GM23248 (cell line): ENCODE results near the gene SLC12A6. TPM values are rescaled to one million over a fixed set of nuclear protein-coding genes. Genes with fewer than 3 reads are reported as not detected.
"Not testable (repeated sequence)": the region's sequence is repeated elsewhere in the genome, so short reads cannot be mapped to it uniquely, and the experiment has no call there.

Experiments used
- DNase-seq: peaks from one replicate; pipeline ENCODE4 v3.0.0-alpha.2; 2015
- H2AFZ ChIP-seq: fragments of 200-600 bp; sonication (generic); 2 replicates; pipeline ENCODE4 v1.6.1; 2016; ENCODE audit warnings: antibody characterized with exemption
- H3F3A ChIP-seq: fragments of 200-600 bp; sonication (generic); 2 replicates; pipeline ENCODE4 v1.6.1; 2016; ENCODE audit warnings: mild to moderate bottlenecking, antibody characterized with exemption, mixed run types; ENCODE audit not compliant: insufficient read depth
- H3K27ac ChIP-seq: fragments of 200-600 bp; sonication (generic); 2 replicates; pipeline ENCODE4 v1.5.1; 2016; ENCODE audit warnings: mild to moderate bottlenecking
- H3K27me3 ChIP-seq: fragments of 200-600 bp; sonication (generic); replicated peaks from 2 replicates; pipeline ENCODE4 v1.6.1; 2016; ENCODE audit warnings: mild to moderate bottlenecking; ENCODE audit not compliant: insufficient read depth
- H3K36me3 ChIP-seq: fragments of 200-600 bp; sonication (generic); 2 replicates; pipeline ENCODE4 v1.6.1; 2016; ENCODE audit warnings: low read depth, mild to moderate bottlenecking
- H3K4me1 ChIP-seq: fragments of 200-600 bp; sonication (generic); 2 replicates; pipeline ENCODE4 v1.6.1; 2016; ENCODE audit warnings: mild to moderate bottlenecking; ENCODE audit not compliant: insufficient read depth
- H3K4me2 ChIP-seq: fragments of 200-600 bp; sonication (generic); one replicate; pipeline ENCODE4 v1.6.1; 2016; ENCODE audit warnings: mild to moderate bottlenecking; ENCODE audit not compliant: unreplicated experiment
- H3K4me3 ChIP-seq: fragments of 200-600 bp; sonication (generic); 2 replicates; pipeline ENCODE4 v1.5.1; 2016; ENCODE audit warnings: mild to moderate bottlenecking
- H3K79me2 ChIP-seq: fragments of 200-600 bp; sonication (generic); 2 replicates; pipeline ENCODE4 v1.6.1; 2016; ENCODE audit warnings: mild to moderate bottlenecking; ENCODE audit not compliant: insufficient read depth
- H3K9ac ChIP-seq: fragments of 200-600 bp; sonication (generic); 2 replicates; pipeline ENCODE4 v1.6.1; 2016; ENCODE audit warnings: mild to moderate bottlenecking
- H3K9me2 ChIP-seq: fragments of 200-600 bp; sonication (generic); 2 replicates; pipeline ENCODE4 v1.6.1; 2016; ENCODE audit warnings: mixed run types, mild to moderate bottlenecking, moderate library complexity; ENCODE audit not compliant: insufficient read depth
- H3K9me3 ChIP-seq: fragments of 200-600 bp; sonication (generic); one replicate; pipeline ENCODE4 v1.6.1; 2017; ENCODE audit warnings: low read depth
- H4K20me1 ChIP-seq: fragments of 200-600 bp; sonication (generic); 2 replicates; pipeline ENCODE4 v1.6.0; 2016; ENCODE audit not compliant: insufficient read depth
- EZH2 ChIP-seq: fragments of 200-600 bp; sonication (generic); IDR thresholded peaks from 2 replicates; pipeline ENCODE4 v1.6.1; 2018; ENCODE audit warnings: antibody characterized with exemption, mild to moderate bottlenecking; ENCODE audit not compliant: insufficient read depth, poor library complexity, severe bottlenecking
- EZH2phosphoT487 ChIP-seq: fragments of 200-600 bp; sonication (generic); IDR thresholded peaks from 2 replicates; pipeline ENCODE4 v1.6.1; 2018; ENCODE audit warnings: antibody characterized with exemption, moderate library complexity, mild to moderate bottlenecking, low read depth; ENCODE audit not compliant: insufficient read depth
- WGBS, 2 experiments: methylation state at CpG; one replicate each; pipeline ENCODE4 v1.1.6; 2015 to 2017; ENCODE audit warnings: low lambda C conversion rate in 2 of 2, low coverage in 1 of 2; ENCODE audit errors: missing lambda C conversion rate in 2 of 2; 5-methylcytosine and 5-hydroxymethylcytosine counted together
- in situ Hi-C: fragments of 300-500 bp; cut with MboI; formaldehyde crosslinking; loops from 2 replicates; pipeline ENCODE4 v1.15.0; 2020
- polyA plus RNA-seq: library from polyadenylated mRNA; unstranded; fragments of >200 nt; fragmentation: Nextera tagmentation; extraction: Ambion mirVana; gene quantifications from 2 replicates; pipeline ENCODE4 v1.2.1, GENCODE V29; 2016
- total RNA-seq: library from RNA; depleted of rRNA; stranded (reverse); fragments of >200 nt; shearing (Covaris generic); gene quantifications from 2 replicates; pipeline ENCODE4 v1.2.3, GENCODE V29; 2014

SLC12A6 gene
- total and polyA plus RNA-seq, 2 experiments from 2014 or later: 4.3 to 19.2 TPM

DNA sequence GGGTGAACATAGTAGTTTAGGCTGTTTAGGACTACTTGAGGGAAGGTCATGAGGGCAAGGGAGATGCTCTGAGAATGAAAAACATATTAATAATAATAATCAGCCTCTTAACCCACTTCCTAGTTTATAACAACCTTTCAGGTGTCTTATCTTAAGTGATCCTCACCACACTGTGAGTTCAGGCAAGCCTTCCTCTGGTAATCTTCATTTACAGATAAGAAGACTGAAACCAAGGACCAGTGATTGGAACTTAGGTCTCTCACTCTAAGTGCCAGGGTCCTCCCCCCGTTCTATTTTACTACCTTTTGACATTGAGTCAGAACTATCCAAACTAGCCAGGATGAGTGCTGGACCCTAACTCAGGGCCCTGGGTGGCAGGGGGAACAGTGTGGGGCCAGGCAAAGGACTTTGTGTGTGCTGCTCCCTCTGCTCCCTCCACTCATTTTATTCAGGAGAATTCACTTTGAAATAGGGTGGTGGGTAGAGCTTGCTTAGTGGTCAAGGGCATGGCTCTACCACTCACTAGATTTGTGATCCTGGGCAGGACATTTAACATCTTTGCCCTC is 11.2 kb upstream of the SLC12A6 start:
- no peaks in the 10 kb centered on the region for H3K36me3 ChIP-seq
- no peaks in the 10 kb centered on the region for H3K9me2 ChIP-seq
- no peak overlapping the region for H3K9ac ChIP-seq
- no peaks in the 10 kb centered on the region for H3F3A ChIP-seq
- H4K20me1 ChIP-seq: no peaks in the 10 kb centered on the region
- H3K9me3 ChIP-seq: no peaks in the 10 kb centered on the region
- no peaks in the 10 kb centered on the region for H3K79me2 ChIP-seq
- H3K27me3 ChIP-seq: no peaks in the 10 kb centered on the region
- in situ Hi-C loops: no loop called here
- no peak overlapping the region for H3K4me3 ChIP-seq
- TF ChIP-seq EZH2phosphoT487 (no peak), EZH2 (no peak)
- no peaks in the 10 kb centered on the region for H3K4me1 ChIP-seq
- H3K27ac ChIP-seq: no peak overlapping the region
- no peak for DNase-seq
- WGBS, 2 experiments: 36 to 50% methylated on average over 1 of the region's 1 CpG
- no peak overlapping the region for H2AFZ ChIP-seq
- H3K4me2 ChIP-seq: no peak overlapping the region

DNA sequence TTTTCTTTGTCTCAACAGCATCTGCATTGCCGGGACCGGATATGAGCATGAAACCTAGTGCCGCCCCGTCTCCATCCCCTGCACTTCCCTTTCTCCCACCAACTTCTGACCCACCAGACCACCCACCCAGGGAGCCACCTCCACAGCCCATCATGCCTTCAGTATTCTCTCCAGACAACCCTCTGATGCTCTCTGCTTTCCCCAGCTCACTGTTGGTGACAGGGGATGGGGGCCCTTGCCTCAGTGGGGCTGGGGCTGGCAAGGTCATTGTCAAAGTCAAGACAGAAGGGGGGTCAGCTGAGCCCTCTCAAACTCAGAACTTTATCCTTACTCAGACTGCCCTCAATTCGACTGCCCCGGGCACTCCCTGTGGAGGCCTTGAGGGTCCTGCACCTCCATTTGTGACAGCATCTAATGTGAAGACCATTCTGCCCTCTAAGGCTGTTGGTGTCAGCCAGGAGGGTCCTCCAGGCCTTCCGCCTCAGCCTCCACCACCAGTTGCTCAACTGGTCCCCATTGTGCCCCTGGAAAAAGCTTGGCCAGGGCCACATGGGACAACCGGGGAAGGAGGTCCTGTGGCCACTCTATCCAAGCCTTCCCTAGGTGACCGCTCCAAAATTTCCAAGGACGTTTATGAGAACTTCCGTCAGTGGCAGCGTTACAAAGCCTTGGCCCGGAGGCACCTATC is 10.5 kb upstream of the SLC12A6 start:
- in situ Hi-C loops: no loop called here
- Histone ChIP-seq H3F3A (peaks cover 4% of the 10 kb centered on the region; the same call in 1 of the 2 replicates), H3K4me2 (no peak overlapping the region), H3K9me3 (no peaks in the 10 kb centered on the region), H3K4me3 (no peak overlapping the region), H3K9me2 (no peaks in the 10 kb centered on the region), H3K4me1 (no peaks in the 10 kb centered on the region), H3K27me3 (no peaks in the 10 kb centered on the region), H3K27ac (no peak overlapping the region), H4K20me1 (no peaks in the 10 kb centered on the region), H3K79me2 (no peaks in the 10 kb centered on the region), H3K36me3 (no peaks in the 10 kb centered on the region), H2AFZ (no peak overlapping the region), H3K9ac (no peak overlapping the region)
- WGBS, 2 experiments: 71 to 75% methylated on average over 13 of the region's 13 CpGs
- TF ChIP-seq EZH2 (no peak), EZH2phosphoT487 (no peak)
- no peak for DNase-seq

DNA sequence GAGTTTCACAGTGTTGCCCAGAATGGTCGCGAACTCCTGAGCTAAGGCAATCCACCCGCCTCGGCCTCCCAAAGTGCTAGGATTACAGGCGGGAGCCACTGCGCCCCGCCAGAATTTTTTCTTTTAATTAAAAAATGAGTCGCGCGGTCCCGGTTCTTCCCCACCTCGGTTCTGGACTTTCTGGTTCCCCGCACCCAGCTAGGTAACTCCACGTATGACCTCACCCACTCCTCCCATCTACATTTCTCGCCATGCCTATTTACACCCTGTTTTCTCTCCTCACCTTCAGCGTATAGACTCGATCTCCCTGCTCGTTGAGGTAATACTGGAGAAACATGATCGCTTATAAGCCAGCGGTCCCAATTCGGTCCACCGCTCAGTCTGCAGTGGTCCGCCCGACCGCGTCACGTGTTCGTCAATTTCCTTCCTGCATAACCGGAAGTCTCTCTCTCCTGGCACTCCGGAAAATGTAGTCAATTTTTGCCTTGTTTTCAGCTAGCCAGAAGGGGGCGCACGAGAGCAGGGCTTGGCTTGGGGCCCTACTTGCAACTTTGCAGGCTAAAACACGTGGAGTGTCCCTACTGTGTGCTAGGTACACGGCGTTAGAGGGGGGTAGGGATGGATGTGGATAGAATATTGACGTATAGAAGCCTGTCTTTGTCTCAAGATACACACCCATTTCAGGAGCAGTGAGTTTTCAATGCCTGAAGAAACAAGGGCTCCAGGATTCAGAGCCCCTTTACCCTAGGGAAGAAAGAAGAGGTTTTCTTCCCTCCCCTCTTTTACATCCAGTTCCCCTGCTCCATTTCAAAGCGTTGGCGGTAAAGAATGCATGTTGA is 5.4 kb upstream of the SLC12A6 start, which contains the start of the genes NOP10 and NUTM1:
TSS of gene NOP10 (minus strand) at position 400 of the 839 bp plus-strand sequence. CDS start at position 337, 63 bp downstream.
TSS of gene NUTM1 (plus strand) at position 579 of the 839 bp plus-strand sequence. CDS start 382 bp downstream, outside the sequence.
- peak; percentile 95 for DNase-seq
- H3K79me2 ChIP-seq: peaks cover 40% of the 10 kb centered on the region
- in situ Hi-C loops: no loop called here
- H3K27me3 ChIP-seq: no peaks in the 10 kb centered on the region
- peak within 1 kb of the TSS; percentile 85 for H3K27ac ChIP-seq
- H3K4me2 ChIP-seq: peak within 1 kb of the TSS; percentile 65
- peaks cover 24% of the 10 kb centered on the region for H3K36me3 ChIP-seq
- H3F3A ChIP-seq: peaks cover 27% of the 10 kb centered on the region
- H4K20me1 ChIP-seq: no peaks in the 10 kb centered on the region
- H2AFZ ChIP-seq: peak within 1 kb of the TSS; percentile 90
- WGBS, 2 experiments: 1% methylated on average over 38 of the region's 38 CpGs
- TF ChIP-seq EZH2 (no peak), EZH2phosphoT487 (no peak)
- H3K4me3 ChIP-seq: peak within 1 kb of the TSS; percentile 93
- H3K9ac ChIP-seq: peak within 1 kb of the TSS; percentile 89
- H3K9me2 ChIP-seq: no peaks in the 10 kb centered on the region
- peaks cover 15% of the 10 kb centered on the region for H3K4me1 ChIP-seq
- H3K9me3 ChIP-seq: no peaks in the 10 kb centered on the region

DNA sequence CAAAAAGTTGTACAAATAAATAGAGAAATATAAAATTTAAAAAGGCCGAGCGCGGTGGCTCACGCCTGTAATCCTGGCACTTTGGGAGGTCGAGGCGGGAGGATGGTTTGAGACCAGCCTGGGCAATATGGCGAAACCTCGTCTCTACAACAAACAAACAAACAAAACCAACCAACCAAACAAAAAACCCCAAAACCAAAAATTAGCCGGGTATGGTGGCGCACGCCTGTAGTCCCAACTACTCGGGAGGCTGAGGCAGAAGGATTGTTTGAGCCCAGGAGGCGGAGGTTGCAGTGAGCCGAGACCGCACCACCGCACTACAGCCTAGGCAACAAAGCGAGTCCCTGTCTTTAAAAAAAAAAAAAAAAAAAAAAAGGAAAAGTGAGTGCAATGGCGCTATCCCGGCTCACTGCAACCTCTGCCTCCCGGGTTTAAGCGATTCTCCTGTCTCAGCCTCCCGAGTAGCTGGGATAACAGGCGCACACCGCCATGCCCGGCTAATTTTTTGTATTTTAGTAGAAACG is 4.7 kb upstream of the SLC12A6 start:
- Histone ChIP-seq H3K9ac (peak overlapping the region; percentile 89), H3F3A (peaks cover 27% of the 10 kb centered on the region), H2AFZ (peak overlapping the region; percentile 90), H3K36me3 (peaks cover 24% of the 10 kb centered on the region), H3K79me2 (peaks cover 41% of the 10 kb centered on the region), H3K4me2 (peak overlapping the region; percentile 65), H3K27ac (peak overlapping the region; percentile 85), H3K4me1 (peaks cover 15% of the 10 kb centered on the region), H3K4me3 (peak overlapping the region; percentile 93)
- H3K9me2 ChIP-seq, in situ Hi-C loops, H3K9me3 ChIP-seq, H4K20me1 ChIP-seq, H3K27me3 ChIP-seq: not testable (repeated sequence)
- 37 to 40% methylated on average over 25 to 26 of the region's 26 CpGs for WGBS, 2 experiments
- peak; percentile 15 for DNase-seq
